ENCODE results near the gene SNUPN. TPM values are rescaled to one million over a fixed set of nuclear protein-coding genes. Genes with fewer than 3 reads are reported as not detected.

The SNUPN gene
- 10 to 100 TPM in 1 of 2 donors, 1 to 10 TPM in 1; 7.0 to 11.2 TPM for total RNA-seq

GRCh38 chr15:75625542-75626347 is at the start of gene SNUPN:
Gene SNUPN, minus strand, starts transcription at chr15:75625725. Its CDS starts 4,674 bp downstream, at chr15:75621051.
- Histone ChIP-seq H3K27ac (peak within 1 kb of the TSS; percentile 71 to 98 (median 90)), H3K4me1 (peaks cover 9% of the 10 kb centered on the region), H3K4me3 (peak within 1 kb of the TSS; percentile 94 to 97), H3K27me3 (no peaks in the 10 kb centered on the region), H3K36me3 (replicated peaks in 1 of 2; ENCODE audit: insufficient read depth in 1 of 2, low read depth in 2 of 2) (no peaks in the 10 kb centered on the region), H3K9me3 (no peaks in the 10 kb centered on the region)
- intact Hi-C loops (cut with DNase I): no loop called here
- DNase-seq (peak; percentile 95 to 96 (median 96)), ATAC-seq (peak; percentile 97)
- TF ChIP-seq CTCF (IDR thresholded peaks at IDR 0.05) (peak in 1 of 7 experiments; percentile 16), POLR2A (IDR thresholded peaks at IDR 0.05) (peak; percentile 25 to 79 (median 75))
- WGBS, 2 donors: 2% methylated on average over 11 to 44 of the region's 47 CpGs

- no peak overlapping the region for H3K27ac ChIP-seq
- DNase-seq (no peak), ATAC-seq (no peak)
- H3K27me3 ChIP-seq: no peaks in the 10 kb centered on the region
- TF ChIP-seq POLR2A (IDR thresholded peaks at IDR 0.05) (no peak), CTCF (IDR thresholded peaks at IDR 0.05) (no peak)
- intact Hi-C loops (cut with DNase I): no loop called here
- no peaks in the 10 kb centered on the region for H3K9me3 ChIP-seq
- H3K4me1 ChIP-seq: peaks cover 24% of the 10 kb centered on the region
- H3K4me3 ChIP-seq: no peak overlapping the region
- H3K36me3 ChIP-seq (replicated peaks in 1 of 2; ENCODE audit: insufficient read depth in 1 of 2, low read depth in 2 of 2): no peaks in the 10 kb centered on the region
- WGBS, 2 donors: 68 to 83% methylated on average over 5 to 8 of the region's 8 CpGs
These were observed 48.8 kb upstream of the SNUPN start for GRCh38 chr15:75674366-75674765.

- Histone ChIP-seq H3K36me3 (replicated peaks in 1 of 2; ENCODE audit: insufficient read depth in 1 of 2, low read depth in 2 of 2) (no peaks in the 10 kb centered on the region), H3K27ac (peak overlapping the region; percentile 35 to 64 (median 50)), H3K4me1 (peaks cover 31% of the 10 kb centered on the region), H3K4me3 (no peak overlapping the region), H3K9me3 (no peaks in the 10 kb centered on the region), H3K27me3 (no peaks in the 10 kb centered on the region)
- ATAC-seq: peak; percentile 43
- peak in 3 of 4 donors; percentile 44 to 55 (median 55) for DNase-seq
- TF ChIP-seq POLR2A (IDR thresholded peaks at IDR 0.05) (no peak), CTCF (IDR thresholded peaks at IDR 0.05) (no peak)
- intact Hi-C loops (cut with DNase I): no loop called here
- WGBS, 2 donors: 81 to 82% methylated on average over 4 to 10 of the region's 10 CpGs
These were observed 48.1 kb upstream of the SNUPN start for GRCh38 chr15:75673426-75674235.

DNA sequence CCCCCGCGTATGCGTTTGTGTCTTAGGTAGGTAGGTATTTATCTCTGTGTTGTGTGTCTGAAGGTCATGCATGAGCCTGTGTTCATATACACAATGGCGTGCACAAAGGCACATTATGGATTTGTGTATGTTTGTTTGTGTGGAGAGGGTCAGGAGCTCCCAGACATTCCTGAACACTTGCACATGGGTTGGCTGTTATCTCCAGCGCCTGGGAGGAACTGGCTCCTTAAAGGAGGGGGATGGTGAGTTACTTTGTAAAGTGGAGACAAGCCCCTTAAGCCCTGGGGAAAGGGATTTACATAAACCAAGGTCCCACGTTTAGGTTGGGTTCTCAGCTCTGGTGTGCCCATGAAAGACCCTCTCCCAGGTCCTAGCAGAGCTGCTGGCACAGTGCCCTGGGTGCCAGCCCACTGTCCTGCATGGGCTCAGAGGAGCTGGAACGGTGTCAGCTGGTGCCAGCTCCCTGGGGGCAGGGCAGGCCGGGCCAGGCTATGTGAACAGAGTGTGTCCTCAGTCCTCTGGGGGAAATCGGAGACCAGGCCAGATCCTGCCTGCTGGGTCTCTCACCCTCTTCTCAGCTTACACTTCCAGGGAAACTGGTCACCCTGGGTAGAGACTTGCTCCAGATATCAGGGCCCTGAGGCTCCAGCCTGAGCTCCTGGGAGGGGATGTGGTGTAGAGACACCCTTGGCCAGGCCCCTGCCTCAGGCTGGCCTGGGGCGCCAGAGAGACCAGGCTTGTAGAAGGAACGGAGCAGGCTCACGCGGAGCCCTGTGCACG is 47.3 kb upstream of the SNUPN start:
- Histone ChIP-seq H3K36me3 (replicated peaks in 1 of 2; ENCODE audit: insufficient read depth in 1 of 2, low read depth in 2 of 2) (no peaks in the 10 kb centered on the region), H3K4me3 (no peak overlapping the region), H3K27me3 (no peaks in the 10 kb centered on the region), H3K9me3 (no peaks in the 10 kb centered on the region), H3K27ac (peak overlapping the region; percentile 35 to 64 (median 58)), H3K4me1 (peaks cover 35% of the 10 kb centered on the region)
- ATAC-seq (peak; percentile 38), DNase-seq (peak in 3 of 4 donors; percentile 41 to 67 (median 64))
- intact Hi-C loops (cut with DNase I): no loop called here
- WGBS, 2 donors: 38% methylated on average over 5 to 14 of the region's 14 CpGs
- TF ChIP-seq CTCF (IDR thresholded peaks at IDR 0.05) (no peak), POLR2A (IDR thresholded peaks at IDR 0.05) (no peak)

Measured in body of pancreas (tissue), 4 donors.